Measurements from ENCODE around the gene ALDH1B1.

GRCh38 chr9:38436708-38437107, 44.2 kb downstream of the ALDH1B1 start:
- TF ChIP-seq MXI1 (IDR thresholded peaks at IDR 0.05; ENCODE audit: low read depth, low read length): no peak
- TF ChIP-seq EZH2phosphoT487 (IDR thresholded peaks at IDR 0.05; ENCODE audit: borderline replicate concordance, low read depth): no peak
- TF ChIP-seq EP300 (IDR thresholded peaks at IDR 0.05; ENCODE audit: borderline replicate concordance in 1 of 2, low read depth in 1 of 2, low read length in 1 of 2): no peak
